ENCODE results near the gene VGLL4. TPM values are rescaled to one million over a fixed set of nuclear protein-coding genes. Genes with fewer than 3 reads are reported as not detected.

The VGLL4 gene
- polyA plus RNA-seq, 4 donors = 26.6 to 54.8 (median 38.4) TPM

- FAIRE-seq (no peak), DNase-seq (no peak)
- H3K9me3 ChIP-seq (ENCODE audit: control insufficient read depth in 2 of 2, insufficient read depth in 1 of 2, low read depth in 1 of 2, low read length in 1 of 2) = peaks cover 0 to 14% of the 10 kb centered on the region in 2 donors
- H3K36me3 ChIP-seq (ENCODE audit: control insufficient read depth in 3 of 3, insufficient read depth in 2 of 3, low read depth in 1 of 3, low read length in 3 of 3) = peaks cover 0 to 2% (median 0%) of the 10 kb centered on the region in 3 donors
- H3K27ac ChIP-seq (ENCODE audit: low read depth in 1 of 3, low read length in 2 of 3) = no peak overlapping the region
- WGBS, 3 donors = 93 to 98% (median 95%) methylated on average over 19 of the region's 19 CpGs
- H3K4me3 ChIP-seq (ENCODE audit: low read depth in 1 of 3, low read length in 3 of 3) = no peak overlapping the region
- H3K4me1 ChIP-seq (ENCODE audit: control insufficient read depth in 3 of 3, insufficient read depth in 2 of 3, low read depth in 1 of 3, low read length in 2 of 3) = no peaks in the 10 kb centered on the region
- no peaks in the 10 kb centered on the region for H3K27me3 ChIP-seq (ENCODE audit: control insufficient read depth in 3 of 3, insufficient read depth in 3 of 3, low read length in 3 of 3)
These were observed 100.4 kb downstream of the VGLL4 start for GRCh38 chr3:11543141-11543947.

GRCh38 chr3:11542551-11542950 is 101.2 kb downstream of the VGLL4 start:
- Histone ChIP-seq H3K27ac (ENCODE audit: low read depth in 1 of 3, low read length in 2 of 3) (no peak overlapping the region), H3K36me3 (ENCODE audit: control insufficient read depth in 3 of 3, insufficient read depth in 2 of 3, low read depth in 1 of 3, low read length in 3 of 3) (peaks cover 0 to 2% (median 2%) of the 10 kb centered on the region in 3 donors), H3K9me3 (ENCODE audit: control insufficient read depth in 2 of 2, insufficient read depth in 1 of 2, low read depth in 1 of 2, low read length in 1 of 2) (peaks cover 0 to 14% of the 10 kb centered on the region in 2 donors), H3K4me3 (ENCODE audit: low read depth in 1 of 3, low read length in 3 of 3) (no peak overlapping the region), H3K27me3 (ENCODE audit: control insufficient read depth in 3 of 3, insufficient read depth in 3 of 3, low read length in 3 of 3) (no peaks in the 10 kb centered on the region), H3K4me1 (ENCODE audit: control insufficient read depth in 3 of 3, insufficient read depth in 2 of 3, low read depth in 1 of 3, low read length in 2 of 3) (no peaks in the 10 kb centered on the region)
- 91 to 93% (median 93%) methylated on average over 7 of the region's 7 CpGs for WGBS, 3 donors
- FAIRE-seq (no peak), DNase-seq (no peak)

- WGBS, 3 donors = 88 to 89% (median 88%) methylated on average over 16 of the region's 16 CpGs
- Histone ChIP-seq H3K27ac (ENCODE audit: low read depth in 1 of 3, low read length in 2 of 3) (no peak overlapping the region), H3K4me1 (ENCODE audit: control insufficient read depth in 3 of 3, insufficient read depth in 2 of 3, low read depth in 1 of 3, low read length in 2 of 3) (no peaks in the 10 kb centered on the region), H3K9me3 (ENCODE audit: control insufficient read depth in 2 of 2, insufficient read depth in 1 of 2, low read depth in 1 of 2, low read length in 1 of 2) (peaks cover 0 to 14% of the 10 kb centered on the region in 2 donors), H3K4me3 (ENCODE audit: low read depth in 1 of 3, low read length in 3 of 3) (no peak overlapping the region), H3K36me3 (ENCODE audit: control insufficient read depth in 3 of 3, insufficient read depth in 2 of 3, low read depth in 1 of 3, low read length in 3 of 3) (peaks cover 0 to 2% (median 2%) of the 10 kb centered on the region in 3 donors), H3K27me3 (ENCODE audit: control insufficient read depth in 3 of 3, insufficient read depth in 3 of 3, low read length in 3 of 3) (no peaks in the 10 kb centered on the region)
- no peak for FAIRE-seq
- DNase-seq = no peak
These were observed 102.1 kb downstream of the VGLL4 start for GRCh38 chr3:11541321-11542303.

- H3K36me3 ChIP-seq (ENCODE audit: control insufficient read depth in 3 of 3, insufficient read depth in 2 of 3, low read depth in 1 of 3, low read length in 3 of 3) = peaks cover 0 to 2% (median 0%) of the 10 kb centered on the region in 3 donors
- DNase-seq = no peak
- peaks cover 0 to 14% of the 10 kb centered on the region in 2 donors for H3K9me3 ChIP-seq (ENCODE audit: control insufficient read depth in 2 of 2, insufficient read depth in 1 of 2, low read depth in 1 of 2, low read length in 1 of 2)
- H3K27me3 ChIP-seq (ENCODE audit: control insufficient read depth in 3 of 3, insufficient read depth in 3 of 3, low read length in 3 of 3) = no peaks in the 10 kb centered on the region
- no peak overlapping the region for H3K4me3 ChIP-seq (ENCODE audit: low read depth in 1 of 3, low read length in 3 of 3)
- WGBS, 3 donors = 77 to 95% (median 93%) methylated on average over 14 of the region's 14 CpGs
- FAIRE-seq = no peak
- no peak overlapping the region for H3K27ac ChIP-seq (ENCODE audit: low read depth in 1 of 3, low read length in 2 of 3)
- H3K4me1 ChIP-seq (ENCODE audit: control insufficient read depth in 3 of 3, insufficient read depth in 2 of 3, low read depth in 1 of 3, low read length in 2 of 3) = no peaks in the 10 kb centered on the region
These were observed 104.0 kb downstream of the VGLL4 start for GRCh38 chr3:11539677-11540076.

- no peak overlapping the region for H3K27ac ChIP-seq (ENCODE audit: low read depth in 1 of 3, low read length in 2 of 3)
These were observed 104.5 kb downstream of the VGLL4 start for GRCh38 chr3:11539218-11539617.

GRCh38 chr3:11538581-11538980 is 105.1 kb downstream of the VGLL4 start:
- Histone ChIP-seq H3K27me3 (ENCODE audit: control insufficient read depth in 3 of 3, insufficient read depth in 3 of 3, low read length in 3 of 3) (no peaks in the 10 kb centered on the region), H3K4me3 (ENCODE audit: low read depth in 1 of 3, low read length in 3 of 3) (no peak overlapping the region), H3K36me3 (ENCODE audit: control insufficient read depth in 3 of 3, insufficient read depth in 2 of 3, low read depth in 1 of 3, low read length in 3 of 3) (peaks cover 0 to 2% (median 0%) of the 10 kb centered on the region in 3 donors), H3K4me1 (ENCODE audit: control insufficient read depth in 3 of 3, insufficient read depth in 2 of 3, low read depth in 1 of 3, low read length in 2 of 3) (no peaks in the 10 kb centered on the region), H3K27ac (ENCODE audit: low read depth in 1 of 3, low read length in 2 of 3) (no peak overlapping the region), H3K9me3 (ENCODE audit: control insufficient read depth in 2 of 2, insufficient read depth in 1 of 2, low read depth in 1 of 2, low read length in 1 of 2) (peaks cover 0 to 6% of the 10 kb centered on the region in 2 donors)
- no peak for FAIRE-seq
- no peak for DNase-seq
- WGBS, 3 donors = 89 to 100% (median 98%) methylated on average over 2 to 3 of the region's 3 CpGs

More at GRCh38 chr3:11539218-11539617, 104.5 kb downstream of the VGLL4 start:
- DNase-seq (no peak), FAIRE-seq (no peak)
- no peak overlapping the region for H3K4me3 ChIP-seq (ENCODE audit: low read depth in 1 of 3, low read length in 3 of 3)
- H3K4me1 ChIP-seq (ENCODE audit: control insufficient read depth in 3 of 3, insufficient read depth in 2 of 3, low read depth in 1 of 3, low read length in 2 of 3) = no peaks in the 10 kb centered on the region
- H3K9me3 ChIP-seq (ENCODE audit: control insufficient read depth in 2 of 2, insufficient read depth in 1 of 2, low read depth in 1 of 2, low read length in 1 of 2) = peaks cover 0 to 13% of the 10 kb centered on the region in 2 donors
- H3K27me3 ChIP-seq (ENCODE audit: control insufficient read depth in 3 of 3, insufficient read depth in 3 of 3, low read length in 3 of 3) = no peaks in the 10 kb centered on the region
- WGBS, 3 donors = 91 to 95% (median 93%) methylated on average over 5 of the region's 5 CpGs
- H3K36me3 ChIP-seq (ENCODE audit: control insufficient read depth in 3 of 3, insufficient read depth in 2 of 3, low read depth in 1 of 3, low read length in 3 of 3) = peaks cover 0 to 2% (median 0%) of the 10 kb centered on the region in 3 donors

- WGBS, 3 donors = 92 to 95% (median 94%) methylated on average over 12 of the region's 12 CpGs
- no peaks in the 10 kb centered on the region for H3K4me1 ChIP-seq (ENCODE audit: control insufficient read depth in 3 of 3, insufficient read depth in 2 of 3, low read depth in 1 of 3, low read length in 2 of 3)
- no peak for DNase-seq
These were observed 106.6 kb downstream of the VGLL4 start for GRCh38 chr3:11536936-11537612.

More at GRCh38 chr3:11536936-11537612, 106.6 kb downstream of the VGLL4 start:
- no peak for FAIRE-seq
- peaks cover 0 to 2% (median 0%) of the 10 kb centered on the region in 3 donors for H3K36me3 ChIP-seq (ENCODE audit: control insufficient read depth in 3 of 3, insufficient read depth in 2 of 3, low read depth in 1 of 3, low read length in 3 of 3)
- H3K4me3 ChIP-seq (ENCODE audit: low read depth in 1 of 3, low read length in 3 of 3) = no peak overlapping the region
- H3K9me3 ChIP-seq (ENCODE audit: control insufficient read depth in 2 of 2, insufficient read depth in 1 of 2, low read depth in 1 of 2, low read length in 1 of 2) = no peaks in the 10 kb centered on the region
- no peaks in the 10 kb centered on the region for H3K27me3 ChIP-seq (ENCODE audit: control insufficient read depth in 3 of 3, insufficient read depth in 3 of 3, low read length in 3 of 3)
- H3K27ac ChIP-seq (ENCODE audit: low read depth in 1 of 3, low read length in 2 of 3) = no peak overlapping the region

All from small intestine (tissue), 7 donors.